HFFc6 (cell line): ENCODE data around the gene DPP8. TPM values are rescaled to one million over a fixed set of nuclear protein-coding genes. Genes with fewer than 3 reads are reported as not detected.

Experiments used
- DNase-seq: peaks from one replicate; pipeline ENCODE4 v3.0.0-alpha.2; 2018
- H3K27ac Mint-ChIP-seq: 2 replicates; pipeline ENCODE4 v1.8.0; 2020; ENCODE audit warnings: mild to moderate bottlenecking, mixed read lengths
- H3K27me3 Mint-ChIP-seq: 2 replicates; pipeline ENCODE4 v1.8.0; 2021; ENCODE audit warnings: mild to moderate bottlenecking, moderate library complexity, mixed read lengths; ENCODE audit not compliant: insufficient read depth
- H3K36me3 Mint-ChIP-seq: 2 replicates; pipeline ENCODE4 v1.8.0; 2021; ENCODE audit warnings: low read depth, mixed read lengths
- H3K4me1 Mint-ChIP-seq: 2 replicates; pipeline ENCODE4 v1.8.0; 2020; ENCODE audit warnings: low read depth, mixed read lengths
- H3K4me3 Mint-ChIP-seq: 2 replicates; pipeline ENCODE4 v1.8.0; 2020; ENCODE audit warnings: mild to moderate bottlenecking, moderate library complexity, mixed read lengths
- H3K9me3 Mint-ChIP-seq: 2 replicates; pipeline ENCODE4 v1.8.0; 2020; ENCODE audit warnings: mild to moderate bottlenecking, mixed read lengths
- total RNA-seq, 6 experiments: library from RNA; stranded (reverse); fragmentation: NEBNext Ultra II Directional; extraction: Animal tissue kit (Norgen Biotek cat#: 25700); gene quantifications; 2 replicates in 1 of 6; 3 replicates in 5 of 6; pipeline ENCODE4 v1.2.3, GENCODE V29; 2021
- TF ChIP-seq, protein P1 (sequence below): fragments of 200-600 bp; sonication (generic); IDR thresholded peaks from 2 replicates; pipeline ENCODE4 v1.5.0; 2021; ENCODE audit warnings: antibody characterized with exemption, mild to moderate bottlenecking

The DPP8 gene
- total RNA-seq, 6 experiments from 2014 or later = 24.9 to 34.9 (median 30.9) TPM

DNA sequence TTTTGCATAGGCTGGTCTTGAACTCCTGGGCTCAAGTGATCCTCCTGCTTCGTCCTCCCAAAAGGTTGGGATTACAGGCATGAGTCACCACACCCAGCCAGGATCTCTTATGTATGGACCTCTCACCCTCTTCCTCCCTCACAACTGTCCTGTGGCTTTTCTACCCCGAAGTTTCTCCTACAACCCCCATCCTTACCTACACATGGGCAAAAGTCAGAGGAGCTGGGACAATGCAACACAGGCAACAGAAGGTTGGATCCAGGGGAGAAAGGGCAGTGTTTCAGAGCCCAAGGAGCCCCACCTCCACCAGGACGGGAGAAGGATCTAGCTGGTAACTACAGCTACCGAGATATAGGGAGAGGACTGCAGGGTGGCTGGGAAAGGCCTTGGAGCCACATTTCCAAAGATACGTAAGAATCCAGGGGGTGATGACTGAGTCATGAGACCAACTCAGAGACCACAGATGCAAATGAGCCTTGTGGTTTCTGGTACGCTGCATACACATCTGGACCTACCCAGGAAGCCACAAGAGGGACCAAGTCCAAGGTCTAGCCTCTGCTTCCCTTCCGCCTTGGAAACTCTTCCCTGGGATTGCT lies 108.4 kb downstream of the DPP8 start:
- peak overlapping the region; percentile 87 for H3K27ac Mint-ChIP-seq

DNA sequence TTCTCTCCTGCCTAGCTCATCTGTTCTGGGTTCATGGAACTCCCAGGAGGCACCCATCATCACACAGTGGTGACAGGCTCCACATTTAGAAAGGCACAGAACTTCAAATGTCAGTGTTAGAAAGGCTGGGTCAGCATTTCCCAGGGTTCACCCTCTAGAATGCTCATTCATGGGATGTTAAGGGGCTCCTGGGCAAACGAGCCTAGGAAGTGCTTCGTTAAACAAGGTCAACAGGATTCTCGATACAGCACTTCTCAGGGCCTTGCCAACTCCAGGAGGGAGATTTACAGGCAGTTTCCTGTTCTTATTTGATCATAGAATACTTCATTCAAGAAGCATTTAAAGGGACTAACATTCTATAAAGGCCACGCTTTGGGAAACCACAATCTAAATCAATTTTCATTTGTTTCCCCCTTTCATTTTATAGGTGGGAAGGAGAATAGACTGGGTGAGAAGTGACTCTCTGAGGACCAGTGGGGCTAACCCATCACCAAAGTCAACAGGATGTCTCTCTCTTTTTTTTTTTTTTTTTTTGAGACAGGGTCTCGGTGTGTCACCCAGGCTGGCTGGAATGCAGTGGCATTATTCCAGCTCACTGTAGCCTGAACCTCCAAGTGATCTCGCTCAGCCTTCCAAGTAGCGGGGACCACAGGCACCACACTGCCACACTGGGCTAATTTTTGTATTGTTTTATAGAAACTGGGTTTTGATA lies 109.0 kb downstream of the DPP8 start:
- Mint-ChIP-seq H3K27me3 (peaks cover 4% of the 10 kb centered on the region), H3K27ac (peak overlapping the region; percentile 87), H3K4me3 (peak overlapping the region; percentile 68), H3K9me3 (no peaks in the 10 kb centered on the region), H3K36me3 (no peaks in the 10 kb centered on the region), H3K4me1 (peaks cover 20% of the 10 kb centered on the region)
- DNase-seq = no peak
- TF ChIP-seq, protein P1, sequence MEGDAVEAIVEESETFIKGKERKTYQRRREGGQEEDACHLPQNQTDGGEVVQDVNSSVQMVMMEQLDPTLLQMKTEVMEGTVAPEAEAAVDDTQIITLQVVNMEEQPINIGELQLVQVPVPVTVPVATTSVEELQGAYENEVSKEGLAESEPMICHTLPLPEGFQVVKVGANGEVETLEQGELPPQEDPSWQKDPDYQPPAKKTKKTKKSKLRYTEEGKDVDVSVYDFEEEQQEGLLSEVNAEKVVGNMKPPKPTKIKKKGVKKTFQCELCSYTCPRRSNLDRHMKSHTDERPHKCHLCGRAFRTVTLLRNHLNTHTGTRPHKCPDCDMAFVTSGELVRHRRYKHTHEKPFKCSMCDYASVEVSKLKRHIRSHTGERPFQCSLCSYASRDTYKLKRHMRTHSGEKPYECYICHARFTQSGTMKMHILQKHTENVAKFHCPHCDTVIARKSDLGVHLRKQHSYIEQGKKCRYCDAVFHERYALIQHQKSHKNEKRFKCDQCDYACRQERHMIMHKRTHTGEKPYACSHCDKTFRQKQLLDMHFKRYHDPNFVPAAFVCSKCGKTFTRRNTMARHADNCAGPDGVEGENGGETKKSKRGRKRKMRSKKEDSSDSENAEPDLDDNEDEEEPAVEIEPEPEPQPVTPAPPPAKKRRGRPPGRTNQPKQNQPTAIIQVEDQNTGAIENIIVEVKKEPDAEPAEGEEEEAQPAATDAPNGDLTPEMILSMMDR = no peak

More for the DNA sequence above, 108.4 kb downstream of the DPP8 start:
- TF ChIP-seq, protein P1 = 0 out of 2 replicates have a peak, but pooled peaks have one; percentile 29
- Mint-ChIP-seq H3K4me3 (peak overlapping the region; percentile 68), H3K27me3 (peaks cover 1% of the 10 kb centered on the region), H3K4me1 (peaks cover 24% of the 10 kb centered on the region), H3K36me3 (no peaks in the 10 kb centered on the region), H3K9me3 (no peaks in the 10 kb centered on the region)
- peak; percentile 85 for DNase-seq

GRCh38 chr15:65406424-65407000 lies 111.0 kb downstream of the DPP8 start:
- H3K4me3 Mint-ChIP-seq = no peak overlapping the region
- no peaks in the 10 kb centered on the region for H3K9me3 Mint-ChIP-seq
- TF ChIP-seq, protein P1 = no peak
- peaks cover 10% of the 10 kb centered on the region for H3K27me3 Mint-ChIP-seq
- peaks cover 20% of the 10 kb centered on the region for H3K4me1 Mint-ChIP-seq
- no peaks in the 10 kb centered on the region for H3K36me3 Mint-ChIP-seq
- DNase-seq = no peak
- no peak overlapping the region for H3K27ac Mint-ChIP-seq

DNA sequence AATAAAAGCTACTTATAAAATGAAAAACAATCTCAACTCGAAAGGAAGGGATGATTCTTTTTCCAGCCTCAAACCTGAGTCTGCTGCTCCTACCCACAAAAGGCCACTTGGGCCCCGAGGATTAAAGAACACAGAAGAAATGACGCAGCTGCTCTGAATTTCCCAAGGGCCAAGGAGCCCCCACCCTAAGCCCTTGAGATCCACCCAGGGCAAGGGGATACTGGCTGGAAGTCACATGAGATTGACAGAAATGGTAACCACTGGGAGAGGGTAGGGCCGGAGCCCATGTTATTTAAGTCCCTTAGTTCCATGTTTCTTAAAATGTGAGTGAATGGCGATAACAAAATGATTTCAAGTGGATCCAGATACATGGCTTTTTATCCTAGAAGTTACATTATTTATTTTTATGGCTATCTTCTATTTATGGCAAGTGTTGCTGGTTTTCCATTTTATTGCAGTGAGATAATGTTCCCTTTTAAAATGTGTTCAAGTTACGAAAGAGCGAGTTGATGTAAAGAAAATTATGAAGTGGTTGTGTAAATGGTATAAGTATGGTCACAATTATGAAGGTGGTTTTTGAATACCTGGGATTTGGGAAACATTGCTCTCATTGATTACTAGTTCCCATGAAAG lies 111.6 kb downstream of the DPP8 start:
- Mint-ChIP-seq H3K27ac (no peak overlapping the region), H3K36me3 (no peaks in the 10 kb centered on the region), H3K4me1 (peaks cover 22% of the 10 kb centered on the region), H3K9me3 (no peaks in the 10 kb centered on the region), H3K27me3 (peaks cover 10% of the 10 kb centered on the region), H3K4me3 (no peak overlapping the region)
- no peak for DNase-seq
- TF ChIP-seq, protein P1 = no peak

DNA sequence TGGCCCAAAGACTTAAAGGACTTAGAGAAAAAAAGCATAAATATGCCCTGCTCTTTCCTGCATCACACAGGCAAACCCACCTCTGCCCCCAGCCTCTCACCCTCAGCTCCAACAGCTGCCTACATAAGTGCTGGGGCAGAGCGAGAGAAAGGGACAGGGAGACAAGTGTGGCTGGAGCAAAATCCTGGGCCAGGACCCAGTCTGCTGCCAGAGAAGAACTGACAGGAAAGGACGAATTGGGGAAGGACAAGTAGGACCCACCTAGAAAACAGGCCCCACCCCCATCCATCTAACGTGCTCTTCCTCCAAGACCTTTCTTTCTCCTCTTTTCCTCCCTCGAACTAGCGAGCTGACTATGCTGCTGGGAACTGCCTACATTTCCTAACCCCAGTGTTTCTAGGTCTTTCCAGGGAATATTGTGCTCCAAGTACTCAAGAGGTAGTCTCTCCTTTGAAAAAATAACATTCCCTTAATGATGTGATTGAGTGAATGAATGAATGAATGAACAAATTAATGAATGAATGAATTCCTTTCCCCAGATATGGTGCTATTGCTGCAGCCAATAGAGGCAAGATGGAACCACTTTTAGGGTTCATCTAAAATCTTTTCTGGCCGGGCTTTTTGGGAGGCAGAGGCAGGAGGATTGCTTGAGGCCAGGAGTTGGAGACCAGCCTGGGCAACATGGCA lies 113.2 kb downstream of the DPP8 start:
- Mint-ChIP-seq H3K27ac (no peak overlapping the region), H3K4me3 (no peak overlapping the region), H3K27me3 (peaks cover 18% of the 10 kb centered on the region), H3K36me3 (no peaks in the 10 kb centered on the region), H3K4me1 (peaks cover 21% of the 10 kb centered on the region), H3K9me3 (no peaks in the 10 kb centered on the region)
- TF ChIP-seq, protein P1 = no peak
- no peak for DNase-seq
